ENCODE results near the gene CPS1.

The CPS1 gene

DNA sequence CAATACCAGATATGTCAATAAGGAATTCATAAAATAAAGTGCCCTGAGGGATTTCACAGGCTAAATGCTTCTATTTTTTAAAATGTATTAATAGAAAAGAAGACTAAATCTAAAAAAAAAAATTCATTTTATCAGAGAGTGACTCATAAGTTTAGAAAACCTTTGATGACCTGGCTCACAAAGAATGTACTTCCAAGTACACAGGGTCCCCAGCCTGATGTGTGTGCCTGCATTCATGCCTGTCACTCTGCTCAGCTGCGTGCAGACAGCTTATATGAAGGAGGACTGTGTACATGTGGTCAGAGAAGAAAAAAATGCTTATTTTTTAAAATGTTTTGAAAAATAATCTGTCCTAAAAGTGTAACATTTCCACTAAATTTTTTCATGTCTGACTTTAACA is 3.0 kb upstream of the CPS1 start:
- TF ChIP-seq FOXP2 (optimal IDR thresholded peaks at IDR 0.05; ENCODE audit: borderline replicate concordance, extremely low read depth, extremely low read length, insufficient read depth) (no peak), SIN3A (IDR thresholded peaks at IDR 0.05; ENCODE audit: borderline replicate concordance, insufficient read depth, low read length) (no peak), POLR2AphosphoS5 (IDR thresholded peaks at IDR 0.05; ENCODE audit: low read depth, low read length) (no peak), TAF1 (IDR thresholded peaks at IDR 0.05; ENCODE audit: borderline replicate concordance, insufficient read depth, low read length) (no peak)
- TF ChIP-seq, protein P1, sequence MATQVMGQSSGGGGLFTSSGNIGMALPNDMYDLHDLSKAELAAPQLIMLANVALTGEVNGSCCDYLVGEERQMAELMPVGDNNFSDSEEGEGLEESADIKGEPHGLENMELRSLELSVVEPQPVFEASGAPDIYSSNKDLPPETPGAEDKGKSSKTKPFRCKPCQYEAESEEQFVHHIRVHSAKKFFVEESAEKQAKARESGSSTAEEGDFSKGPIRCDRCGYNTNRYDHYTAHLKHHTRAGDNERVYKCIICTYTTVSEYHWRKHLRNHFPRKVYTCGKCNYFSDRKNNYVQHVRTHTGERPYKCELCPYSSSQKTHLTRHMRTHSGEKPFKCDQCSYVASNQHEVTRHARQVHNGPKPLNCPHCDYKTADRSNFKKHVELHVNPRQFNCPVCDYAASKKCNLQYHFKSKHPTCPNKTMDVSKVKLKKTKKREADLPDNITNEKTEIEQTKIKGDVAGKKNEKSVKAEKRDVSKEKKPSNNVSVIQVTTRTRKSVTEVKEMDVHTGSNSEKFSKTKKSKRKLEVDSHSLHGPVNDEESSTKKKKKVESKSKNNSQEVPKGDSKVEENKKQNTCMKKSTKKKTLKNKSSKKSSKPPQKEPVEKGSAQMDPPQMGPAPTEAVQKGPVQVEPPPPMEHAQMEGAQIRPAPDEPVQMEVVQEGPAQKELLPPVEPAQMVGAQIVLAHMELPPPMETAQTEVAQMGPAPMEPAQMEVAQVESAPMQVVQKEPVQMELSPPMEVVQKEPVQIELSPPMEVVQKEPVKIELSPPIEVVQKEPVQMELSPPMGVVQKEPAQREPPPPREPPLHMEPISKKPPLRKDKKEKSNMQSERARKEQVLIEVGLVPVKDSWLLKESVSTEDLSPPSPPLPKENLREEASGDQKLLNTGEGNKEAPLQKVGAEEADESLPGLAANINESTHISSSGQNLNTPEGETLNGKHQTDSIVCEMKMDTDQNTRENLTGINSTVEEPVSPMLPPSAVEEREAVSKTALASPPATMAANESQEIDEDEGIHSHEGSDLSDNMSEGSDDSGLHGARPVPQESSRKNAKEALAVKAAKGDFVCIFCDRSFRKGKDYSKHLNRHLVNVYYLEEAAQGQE (IDR thresholded peaks at IDR 0.05; ENCODE audit: insufficient read depth in 1 of 2, low read depth in 2 of 2, low read length in 2 of 2), result no peak

DNA sequence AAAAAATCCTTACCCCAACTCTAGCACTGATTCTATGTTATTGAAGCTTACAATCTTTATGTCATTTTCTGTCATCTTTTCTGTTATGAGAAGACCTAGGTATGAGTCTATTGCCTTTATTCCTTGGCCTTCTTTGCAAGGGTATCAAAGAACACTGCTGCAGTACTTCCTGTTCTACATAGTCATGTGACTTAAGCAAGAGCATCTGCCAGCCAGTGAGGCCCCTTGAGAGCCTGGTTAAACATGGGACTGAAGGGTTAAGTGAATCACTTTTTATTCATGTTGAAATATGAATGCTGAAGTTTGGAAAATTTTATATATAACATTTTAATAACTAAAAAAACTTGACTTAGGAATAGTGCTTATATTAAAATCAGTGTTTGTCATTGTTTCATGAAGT is 844 bp upstream of the CPS1 start:
- no peak for TF ChIP-seq SIN3A (IDR thresholded peaks at IDR 0.05; ENCODE audit: borderline replicate concordance, insufficient read depth, low read length)
- no peak for TF ChIP-seq POLR2AphosphoS5 (IDR thresholded peaks at IDR 0.05; ENCODE audit: low read depth, low read length)
- TF ChIP-seq, protein P1 (IDR thresholded peaks at IDR 0.05; ENCODE audit: insufficient read depth in 1 of 2, low read depth in 2 of 2, low read length in 2 of 2), result no peak
- no peak for TF ChIP-seq TAF1 (IDR thresholded peaks at IDR 0.05; ENCODE audit: borderline replicate concordance, insufficient read depth, low read length)
- TF ChIP-seq FOXP2 (optimal IDR thresholded peaks at IDR 0.05; ENCODE audit: borderline replicate concordance, extremely low read depth, extremely low read length, insufficient read depth), result no peak

- TF ChIP-seq TAF1 (IDR thresholded peaks at IDR 0.05; ENCODE audit: borderline replicate concordance, insufficient read depth, low read length) (no peak), SIN3A (IDR thresholded peaks at IDR 0.05; ENCODE audit: borderline replicate concordance, insufficient read depth, low read length) (no peak), FOXP2 (optimal IDR thresholded peaks at IDR 0.05; ENCODE audit: borderline replicate concordance, extremely low read depth, extremely low read length, insufficient read depth) (no peak), POLR2AphosphoS5 (IDR thresholded peaks at IDR 0.05; ENCODE audit: low read depth, low read length) (no peak)
- TF ChIP-seq, protein P1 (IDR thresholded peaks at IDR 0.05; ENCODE audit: insufficient read depth in 1 of 2, low read depth in 2 of 2, low read length in 2 of 2), result no peak
Measured at GRCh38 chr2:210557721-210558120, 1.3 kb downstream of the CPS1 start.

DNA sequence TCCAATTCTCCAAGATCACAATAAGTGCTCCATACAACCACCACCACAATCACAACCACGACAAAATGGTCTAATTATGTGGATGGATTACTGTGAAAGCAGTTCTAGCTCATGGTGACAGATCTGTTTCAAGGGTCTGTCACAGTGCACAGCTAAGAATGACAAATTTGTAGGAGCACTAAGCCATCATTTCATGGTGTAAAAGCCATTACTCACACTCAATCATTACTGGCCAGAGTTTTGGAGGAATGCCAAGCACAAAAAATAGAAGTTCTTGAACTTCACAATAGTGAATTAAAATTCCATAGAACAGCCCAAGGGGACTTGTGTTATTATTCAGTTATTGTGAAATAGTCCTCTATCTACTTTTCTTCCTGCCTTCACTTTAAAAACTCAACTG is 2.3 kb downstream of the CPS1 start:
- TF ChIP-seq POLR2AphosphoS5 (IDR thresholded peaks at IDR 0.05; ENCODE audit: low read depth, low read length), result no peak
- TF ChIP-seq FOXP2 (optimal IDR thresholded peaks at IDR 0.05; ENCODE audit: borderline replicate concordance, extremely low read depth, extremely low read length, insufficient read depth), result no peak
- TF ChIP-seq, protein P1 (IDR thresholded peaks at IDR 0.05; ENCODE audit: insufficient read depth in 1 of 2, low read depth in 2 of 2, low read length in 2 of 2), result no peak

DNA sequence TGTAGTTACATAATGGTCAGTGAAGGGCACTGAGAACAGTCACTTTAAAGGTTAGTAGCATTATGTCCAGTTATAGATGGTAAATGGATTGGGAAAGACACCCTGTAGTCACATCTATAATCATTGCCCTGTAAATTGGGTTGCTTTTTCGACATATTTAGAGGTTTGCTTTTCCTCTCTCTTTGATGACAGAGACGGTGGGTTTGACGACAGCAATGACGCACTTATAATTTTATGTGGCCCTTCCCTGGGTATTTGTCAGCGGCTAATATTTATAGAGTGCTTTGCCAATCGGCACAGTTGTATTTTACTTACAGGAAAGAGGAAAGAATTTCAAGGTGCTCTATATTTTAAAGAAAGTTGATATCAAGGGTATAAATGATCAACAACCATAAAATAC is 2.8 kb downstream of the CPS1 start:
- no peak for TF ChIP-seq FOXP2 (optimal IDR thresholded peaks at IDR 0.05; ENCODE audit: borderline replicate concordance, extremely low read depth, extremely low read length, insufficient read depth)
- no peak for TF ChIP-seq POLR2AphosphoS5 (IDR thresholded peaks at IDR 0.05; ENCODE audit: low read depth, low read length)
- TF ChIP-seq SIN3A (IDR thresholded peaks at IDR 0.05; ENCODE audit: borderline replicate concordance, insufficient read depth, low read length), result no peak
- TF ChIP-seq, protein P1 (IDR thresholded peaks at IDR 0.05; ENCODE audit: insufficient read depth in 1 of 2, low read depth in 2 of 2, low read length in 2 of 2), result no peak
- TF ChIP-seq TAF1 (IDR thresholded peaks at IDR 0.05; ENCODE audit: borderline replicate concordance, insufficient read depth, low read length), result no peak

All from PFSK-1 (cell line).